Renal cortical epithelial cell (primary cell): Measurements from ENCODE around the gene SYNC. TPM values are rescaled to one million over a fixed set of nuclear protein-coding genes. Genes with fewer than 3 reads are reported as not detected.
"Not testable (repeated sequence)": the region's sequence is repeated elsewhere in the genome, so short reads cannot be mapped to it uniquely, and the experiment has no call there.

Experiments used
- DNase-seq: peaks from one replicate; pipeline ENCODE4 v3.0.0-alpha.2; 2011; ENCODE audit warnings: low read depth
- total RNA-seq: library from RNA; depleted of rRNA; stranded (reverse); fragments of >200 nt; gene quantifications from 2 replicates; pipeline ENCODE4 v1.2.3, GENCODE V29; 2014

Gene SYNC
- total RNA-seq, 1 donor from 2014 or later, result 68.7 TPM

- not testable (repeated sequence) for DNase-seq
These were observed 60.2 kb downstream of the SYNC start for GRCh38 chr1:32642292-32642827.

- no peak for DNase-seq
These were observed 63.0 kb downstream of the SYNC start for GRCh38 chr1:32639489-32640075.

DNA sequence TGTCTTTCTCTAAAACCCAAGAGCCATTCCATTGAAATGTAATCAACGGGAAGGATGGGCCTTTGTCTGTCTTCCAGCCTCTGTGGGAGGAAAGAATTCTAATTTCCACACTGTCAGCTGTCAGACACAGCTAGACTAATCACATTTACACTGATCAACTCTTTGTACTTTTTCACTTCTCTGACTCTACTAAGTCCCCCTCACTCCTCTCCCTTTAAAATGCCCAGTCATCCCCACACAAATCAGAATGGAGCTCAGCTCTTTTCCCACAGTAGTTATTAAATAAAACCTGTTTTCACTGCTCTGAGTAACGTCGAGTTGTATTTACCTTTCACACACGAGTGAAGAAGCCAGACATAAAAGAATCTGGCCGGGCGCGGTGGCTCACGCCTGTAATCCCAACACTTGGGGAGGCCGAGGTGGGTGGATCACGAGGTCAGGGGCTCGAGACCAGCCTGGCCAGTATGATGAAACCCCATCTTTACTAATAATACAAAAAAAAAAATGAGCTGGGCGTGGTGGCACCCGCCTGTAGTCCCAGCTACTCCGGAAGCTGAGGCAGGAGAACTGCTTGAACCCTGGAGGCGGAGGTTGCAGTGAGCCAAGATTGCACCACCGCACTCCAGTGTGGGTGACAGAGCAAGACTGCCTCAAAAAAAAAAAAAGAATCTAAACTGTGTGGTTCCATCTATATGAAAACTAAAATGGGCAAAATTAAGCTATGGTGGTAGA, 65.5 kb downstream of the SYNC start:
- peak; percentile 23 for DNase-seq

- no peak for DNase-seq
These were observed 66.9 kb downstream of the SYNC start for GRCh38 chr1:32635508-32636277.

DNA sequence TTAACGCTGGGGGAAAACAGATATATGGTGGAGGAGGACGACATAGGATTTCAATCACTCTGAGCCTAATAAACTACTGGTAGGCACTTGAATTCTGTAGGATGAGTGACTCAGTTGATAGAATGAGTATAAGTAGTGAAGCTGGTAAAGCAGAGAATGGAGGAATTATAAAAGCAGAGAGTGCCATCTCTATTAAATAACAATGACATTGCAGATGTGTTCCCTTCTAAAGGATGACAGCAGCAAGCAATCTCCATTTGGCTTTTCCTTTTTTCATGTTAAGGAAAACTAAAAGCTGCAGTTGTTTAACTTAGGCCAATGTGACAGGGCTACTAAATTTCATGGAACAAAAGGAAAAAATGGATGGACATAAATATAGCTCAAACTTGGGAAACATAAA, 69.7 kb downstream of the SYNC start:
- DNase-seq, result no peak

DNA sequence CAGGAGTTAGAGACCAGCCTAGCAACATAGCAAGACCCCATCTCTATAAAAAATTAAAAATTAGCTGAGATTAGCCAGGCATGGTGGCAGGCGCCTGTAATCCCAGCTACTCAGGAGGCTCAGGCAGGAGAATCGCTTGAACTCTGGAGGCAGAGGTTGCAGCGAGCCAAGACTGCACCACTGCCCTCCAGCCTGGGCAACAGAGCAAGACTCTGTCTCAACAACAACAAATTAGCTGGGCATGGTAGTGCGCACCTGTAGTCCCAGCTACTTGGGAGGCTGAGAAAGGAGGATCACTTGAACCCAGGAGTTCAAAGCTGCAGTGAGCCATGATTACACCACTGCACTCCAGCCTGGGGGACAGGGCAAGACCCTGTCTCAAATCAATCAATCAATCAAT, 72.4 kb downstream of the SYNC start:
- DNase-seq, result not testable (repeated sequence)

Other genes starting within 250 kb of the SYNC start
- gene ZBTB8B, start 237.7 kb downstream of the SYNC start, total RNA-seq, result under 0.01 TPM in 1 of 2 replicates, not detected in the other
- gene ZBTB8A, start 163.3 kb downstream of the SYNC start, total RNA-seq, result 7.3 and 8.9 TPM in 2 replicates
- 50.9 and 51.1 TPM in 2 replicates for gene ZBTB8OS, start 52.2 kb downstream of the SYNC start, total RNA-seq
- 163 and 253 TPM in 2 replicates for gene RBBP4, start 51.6 kb downstream of the SYNC start, total RNA-seq
- gene YARS1, start 114.6 kb upstream of the SYNC start, total RNA-seq, result 94.7 and 105 TPM in 2 replicates
- 44.8 and 62.9 TPM in 2 replicates for gene S100PBP, start 114.9 kb upstream of the SYNC start, total RNA-seq
- gene FNDC5, start 168.1 kb upstream of the SYNC start, total RNA-seq, result 0.70 TPM in 1 of 2 replicates, not detected in the other
- gene HPCA, start 183.7 kb upstream of the SYNC start, total RNA-seq, result 0.05 TPM in 1 of 2 replicates, not detected in the other
- 111 and 122 TPM in 2 replicates for gene TMEM54, start 198.6 kb upstream of the SYNC start, total RNA-seq